AML-193 (cell line): ENCODE results near the gene CARD9.

Experiments
- DNase-seq, 2 experiments: peaks; one replicate each; lab custom pipeline; 2025; lab: John Stamatoyannopoulos, UW

CARD9 gene

GRCh38 chr9:136380381-136380780, 6.9 kb upstream of the CARD9 start:
- DNase-seq, result no peak

- DNase-seq, result no peak
These were observed 6.4 kb upstream of the CARD9 start for GRCh38 chr9:136379891-136380290.

- no peak for DNase-seq
These were observed 5.9 kb upstream of the CARD9 start for GRCh38 chr9:136379401-136379800.

GRCh38 chr9:136379003-136379287, 5.5 kb upstream of the CARD9 start:
- DNase-seq, result no peak

GRCh38 chr9:136378170-136379002, 4.9 kb upstream of the CARD9 start:
- no peak for DNase-seq

GRCh38 chr9:136377341-136378169, 4.1 kb upstream of the CARD9 start:
- no peak for DNase-seq

GRCh38 chr9:136376457-136376856, 3.0 kb upstream of the CARD9 start:
- DNase-seq, result no peak

GRCh38 chr9:136375096-136375495, 1.6 kb upstream of the CARD9 start:
- no peak for DNase-seq

- DNase-seq, result no peak
These were observed 710 bp upstream of the CARD9 start for GRCh38 chr9:136374183-136374575.

- peak; percentile 85 to 86 for DNase-seq
These were observed 739 bp downstream of the CARD9 start for GRCh38 chr9:136372561-136373299.

- no peak for DNase-seq
These were observed 1.5 kb downstream of the CARD9 start for GRCh38 chr9:136372006-136372405.

GRCh38 chr9:136371533-136371880, 2.0 kb downstream of the CARD9 start:
- DNase-seq, result no peak

GRCh38 chr9:136370687-136371532, 2.6 kb downstream of the CARD9 start:
- DNase-seq, result no peak

GRCh38 chr9:136370037-136370436, 3.4 kb downstream of the CARD9 start:
- no peak for DNase-seq

GRCh38 chr9:136368190-136368589, 5.3 kb downstream of the CARD9 start:
- DNase-seq, result no peak

- DNase-seq, result no peak
These were observed 5.9 kb downstream of the CARD9 start for GRCh38 chr9:136367296-136368145.

- DNase-seq, result no peak
These were observed 6.6 kb downstream of the CARD9 start for GRCh38 chr9:136366826-136367225.

- no peak for DNase-seq
These were observed 7.7 kb downstream of the CARD9 start for GRCh38 chr9:136365775-136366222.

GRCh38 chr9:136364942-136365774, 8.3 kb downstream of the CARD9 start:
- DNase-seq, result no peak
